HepG2 (cell line): Measurements from ENCODE around the gene ATL2. TPM values are rescaled to one million over a fixed set of nuclear protein-coding genes. Genes with fewer than 3 reads are reported as not detected.

ENCODE experiments used
- FOXO1 ChIP-seq: sonication (generic); formaldehyde crosslinking; IDR thresholded peaks from 2 replicates; pipeline ENCODE4 v1.4.0; 2020; ENCODE audit warnings: missing genetic modification reagents
- GATAD2A ChIP-seq: IDR thresholded peaks from 2 replicates; pipeline ENCODE4 v1.6.1; 2016
- GTF2F1 ChIP-seq: fragments of 150-350 bp; IDR thresholded peaks from 2 replicates; pipeline ENCODE4 v1.6.1; 2014; ENCODE audit warnings: low read length
- HNRNPLL ChIP-seq: fragments of 200-400 bp; formaldehyde crosslinking; IDR thresholded peaks from 2 replicates; pipeline ENCODE4 v1.6.1; 2017; ENCODE audit warnings: mild to moderate bottlenecking, low read depth, low read length; ENCODE audit not compliant: poor library complexity, severe bottlenecking
- HNRNPUL1 ChIP-seq: fragments of 200-400 bp; formaldehyde crosslinking; IDR thresholded peaks from 2 replicates; pipeline ENCODE4 v1.6.1; 2017; ENCODE audit warnings: low read depth, mild to moderate bottlenecking, low read length, moderate library complexity
- KMT2A ChIP-seq: sonication (generic); formaldehyde crosslinking; IDR thresholded peaks from 2 replicates; pipeline ENCODE4 v1.4.0; 2020; ENCODE audit warnings: missing genetic modification reagents
- MBNL3 ChIP-seq: fragments of 250-450 bp; sonication (Bioruptor Pico); conservative IDR thresholded peaks from 2 replicates; pipeline ENCODE4 v1.8.0; 2022; ENCODE audit warnings: mild to moderate bottlenecking, inconsistent platforms
- NR1H2 ChIP-seq: sonication (generic); formaldehyde crosslinking; IDR thresholded peaks from 2 replicates; pipeline ENCODE4 v1.8.1; 2022; ENCODE audit warnings: low read depth, missing genetic modification reagents, borderline replicate concordance
- SALL1 ChIP-seq: sonication (generic); formaldehyde crosslinking; IDR thresholded peaks from 2 replicates; pipeline ENCODE4 v1.8.0; 2022; ENCODE audit warnings: mild to moderate bottlenecking, missing genetic modification reagents
- SNRNP70 ChIP-seq: fragments of 200-400 bp; formaldehyde crosslinking; IDR thresholded peaks from 2 replicates; pipeline ENCODE4 v1.6.1; 2017; ENCODE audit warnings: mild to moderate bottlenecking, low read depth, low read length, moderate library complexity
- SOX6 ChIP-seq, 2 experiments: fragments of 450-650 bp in 1 of 2; sonication (generic) in 1 of 2; formaldehyde crosslinking in 1 of 2; IDR thresholded peaks; 2 replicates each; pipeline versions ENCODE4 v1.4.0 to v1.6.1; 2017 to 2020; ENCODE audit warnings: antibody characterized with exemption in 1 of 2, mild to moderate bottlenecking in 1 of 2, missing genetic modification reagents in 1 of 2
- TBX3 ChIP-seq: fragments of 450-650 bp; IDR thresholded peaks from 2 replicates; pipeline ENCODE4 v1.6.1; 2017; ENCODE audit warnings: antibody characterized with exemption, mild to moderate bottlenecking, inconsistent platforms, borderline replicate concordance
- ZBTB1 ChIP-seq: sonication (generic); formaldehyde crosslinking; IDR thresholded peaks from 2 replicates; pipeline ENCODE4 v1.4.0; 2020; ENCODE audit warnings: missing genetic modification reagents, borderline replicate concordance
- ZNF256 ChIP-seq: sonication (generic); formaldehyde crosslinking; conservative IDR thresholded peaks from 2 replicates; pipeline ENCODE4 v1.4.0; 2020; ENCODE audit warnings: missing genetic modification reagents
- ZNF317 ChIP-seq: sonication (generic); formaldehyde crosslinking; IDR thresholded peaks from 2 replicates; pipeline ENCODE4 v1.5.0; 2020; ENCODE audit warnings: mild to moderate bottlenecking, missing genetic modification reagents
- ZNF501 ChIP-seq: sonication (generic); formaldehyde crosslinking; IDR thresholded peaks from 2 replicates; pipeline ENCODE4 v1.5.1; 2020; ENCODE audit warnings: mild to moderate bottlenecking, moderate library complexity, missing genetic modification reagents
- ZNF570 ChIP-seq: sonication (generic); formaldehyde crosslinking; IDR thresholded peaks from 2 replicates; pipeline ENCODE4 v1.4.0; 2020; ENCODE audit warnings: mild to moderate bottlenecking, missing genetic modification reagents, borderline replicate concordance
- ZNF780A ChIP-seq: sonication (generic); formaldehyde crosslinking; IDR thresholded peaks from 2 replicates; pipeline ENCODE4 v1.8.0; 2022; ENCODE audit warnings: mild to moderate bottlenecking, missing genetic modification reagents, moderate library complexity
- ZSCAN20 ChIP-seq: sonication (generic); formaldehyde crosslinking; IDR thresholded peaks from 2 replicates; pipeline ENCODE4 v1.4.0; 2020; ENCODE audit warnings: missing genetic modification reagents, mild to moderate bottlenecking, borderline replicate concordance
- polyA plus RNA-seq, 8 experiments: library from polyadenylated mRNA; depleted of rRNA in 3 of 8; stranded (reverse) in 7 of 8; unstranded in 1 of 8; fragments of >200 nt; fragmentation: Illumina TruSeq in 4 of 8; extraction: Trizol in 4 of 8; gene quantifications; 2 replicates each; pipeline versions ENCODE4 v1.2.1 to v1.2.3, GENCODE V29; 2011 to 2016; ENCODE audit warnings: low read depth in 4 of 8, missing spikeins in 1 of 8, mixed read lengths in 1 of 8; ENCODE audit not compliant: insufficient read depth in 1 of 8
- total RNA-seq, 5 experiments: library from RNA; depleted of rRNA; stranded (reverse); fragments of >200 nt; fragmentation: Illumina TruSeq; extraction: Trizol; gene quantifications; 2 replicates each; pipeline ENCODE4 v1.2.3, GENCODE V29; 2016; ENCODE audit warnings: low read depth in 1 of 5
- TF ChIP-seq, protein P1 (sequence below): sonication (generic); formaldehyde crosslinking; IDR thresholded peaks from 2 replicates; pipeline ENCODE4 v1.4.0; 2020; ENCODE audit warnings: missing genetic modification reagents; ENCODE audit errors: not compliant biosample characterization
- TF ChIP-seq, protein P2 (sequence below): IDR thresholded peaks from 2 replicates; pipeline ENCODE4 v1.6.1; 2016; ENCODE audit warnings: low read depth, borderline replicate concordance
- TF ChIP-seq, protein P3 (sequence below): sonication (generic); formaldehyde crosslinking; IDR thresholded peaks from 2 replicates; pipeline ENCODE4 v1.8.1; 2023; ENCODE audit warnings: mild to moderate bottlenecking, moderate library complexity, missing genetic modification reagents
- TF ChIP-seq, protein P4 (sequence below): sonication (generic); formaldehyde crosslinking; IDR thresholded peaks from 2 replicates; pipeline ENCODE4 v1.5.1; 2020; ENCODE audit warnings: missing genetic modification reagents, mild to moderate bottlenecking, borderline replicate concordance
- TF ChIP-seq, protein P5 (sequence below): sonication (generic); formaldehyde crosslinking; IDR thresholded peaks from 2 replicates; pipeline ENCODE4 v1.5.0; 2020; ENCODE audit warnings: mild to moderate bottlenecking, missing genetic modification reagents, moderate library complexity

ATL2 gene
- total and polyA plus RNA-seq, 2 of the 13 experiments (the other 11 are each of a cell fraction or from before 2014, with no cell fraction given): 56.5 to 119 TPM

DNA sequence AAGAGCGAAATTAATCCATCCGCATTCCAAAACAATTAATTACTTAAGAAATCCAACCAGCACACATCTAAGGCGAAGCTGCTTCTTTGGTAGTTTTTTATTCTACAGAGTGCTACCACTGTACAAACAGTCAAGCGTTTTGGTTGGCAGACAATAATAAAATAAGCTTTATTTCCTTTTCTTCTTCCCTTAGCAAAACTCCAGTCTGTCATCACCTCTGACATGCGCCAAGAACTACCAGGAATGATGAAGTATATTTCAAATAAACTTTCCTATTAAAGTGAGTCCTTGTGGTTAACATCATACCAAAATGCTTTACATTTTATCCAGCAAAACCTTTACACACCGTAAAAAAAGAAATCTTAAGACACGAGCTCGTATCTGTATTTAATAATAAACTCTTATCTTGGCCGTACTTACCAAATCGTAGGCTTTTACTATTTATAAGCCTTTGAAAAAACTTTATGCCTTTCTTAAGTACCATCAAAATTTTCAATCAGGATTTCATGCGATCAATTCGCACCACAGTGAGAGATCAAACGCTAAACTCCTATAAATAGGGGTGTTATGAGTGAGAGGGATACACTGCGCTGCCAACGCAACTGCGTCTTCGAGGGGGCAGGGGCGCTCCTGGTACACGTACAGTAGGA lies 1.3 kb downstream of the ATL2 start (continued):
- TF ChIP-seq, protein P1, sequence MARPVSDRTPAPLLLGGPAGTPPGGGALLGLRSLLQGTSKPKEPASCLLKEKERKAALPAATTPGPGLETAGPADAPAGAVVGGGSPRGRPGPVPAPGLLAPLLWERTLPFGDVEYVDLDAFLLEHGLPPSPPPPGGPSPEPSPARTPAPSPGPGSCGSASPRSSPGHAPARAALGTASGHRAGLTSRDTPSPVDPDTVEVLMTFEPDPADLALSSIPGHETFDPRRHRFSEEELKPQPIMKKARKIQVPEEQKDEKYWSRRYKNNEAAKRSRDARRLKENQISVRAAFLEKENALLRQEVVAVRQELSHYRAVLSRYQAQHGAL (CRISPR knock-in tag): no peak
- TF ChIP-seq SALL1 (CRISPR knock-in tag) (no peak), FOXO1 (CRISPR knock-in tag) (no peak), TBX3 (0 out of 2 replicates have a peak, but pooled peaks have one; percentile 21), ZNF570 (CRISPR knock-in tag) (no peak), GATAD2A (CRISPR knock-in tag) (peak; percentile 61), HNRNPLL (peak; percentile 97), ZNF317 (CRISPR knock-in tag) (peak; percentile 47; the same call in 1 of the 2 replicates), SOX6 (IDR thresholded peaks at IDR 0.05) (no peak), SOX6 (CRISPR knock-in tag; IDR thresholded peaks at IDR 0.05) (peak; percentile 32; the same call in 1 of the 2 replicates), SNRNP70 (no peak), KMT2A (CRISPR knock-in tag) (no peak), NR1H2 (no peak), ZBTB1 (CRISPR knock-in tag) (no peak), MBNL3 (CRISPR knock-in tag) (no peak), GTF2F1 (no peak), ZNF780A (CRISPR knock-in tag) (peak; percentile 74; the same call in 1 of the 2 replicates), ZNF256 (CRISPR knock-in tag) (no peak), ZSCAN20 (CRISPR knock-in tag) (no peak), ZNF501 (CRISPR knock-in tag) (0 out of 2 replicates have a peak, but pooled peaks have one; percentile 45), HNRNPUL1 (no peak)
- TF ChIP-seq, protein P2, sequence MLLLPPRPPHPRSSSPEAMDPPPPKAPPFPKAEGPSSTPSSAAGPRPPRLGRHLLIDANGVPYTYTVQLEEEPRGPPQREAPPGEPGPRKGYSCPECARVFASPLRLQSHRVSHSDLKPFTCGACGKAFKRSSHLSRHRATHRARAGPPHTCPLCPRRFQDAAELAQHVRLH: no peak
- TF ChIP-seq, protein P3, sequence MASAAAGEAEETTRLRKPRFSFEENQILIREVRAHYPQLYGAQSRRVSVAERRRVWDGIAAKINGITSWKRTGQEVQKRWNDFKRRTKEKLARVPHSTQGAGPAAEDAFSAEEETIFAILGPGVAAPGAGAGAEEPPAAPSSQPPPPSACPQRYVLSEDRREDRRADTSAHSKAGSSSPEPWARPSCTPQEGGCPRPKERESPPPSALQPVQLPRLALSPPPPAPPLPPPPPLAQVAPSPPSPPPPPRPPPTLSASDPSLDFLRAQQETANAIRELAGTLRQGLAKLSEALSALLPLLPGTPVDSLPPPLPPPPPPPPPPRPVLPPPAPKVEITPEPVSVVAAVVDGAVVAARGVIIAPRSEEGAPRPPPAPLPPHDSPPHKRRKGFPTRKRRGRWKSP: peak; percentile 67; the same call in 1 of the 2 replicates
- TF ChIP-seq, protein P4, sequence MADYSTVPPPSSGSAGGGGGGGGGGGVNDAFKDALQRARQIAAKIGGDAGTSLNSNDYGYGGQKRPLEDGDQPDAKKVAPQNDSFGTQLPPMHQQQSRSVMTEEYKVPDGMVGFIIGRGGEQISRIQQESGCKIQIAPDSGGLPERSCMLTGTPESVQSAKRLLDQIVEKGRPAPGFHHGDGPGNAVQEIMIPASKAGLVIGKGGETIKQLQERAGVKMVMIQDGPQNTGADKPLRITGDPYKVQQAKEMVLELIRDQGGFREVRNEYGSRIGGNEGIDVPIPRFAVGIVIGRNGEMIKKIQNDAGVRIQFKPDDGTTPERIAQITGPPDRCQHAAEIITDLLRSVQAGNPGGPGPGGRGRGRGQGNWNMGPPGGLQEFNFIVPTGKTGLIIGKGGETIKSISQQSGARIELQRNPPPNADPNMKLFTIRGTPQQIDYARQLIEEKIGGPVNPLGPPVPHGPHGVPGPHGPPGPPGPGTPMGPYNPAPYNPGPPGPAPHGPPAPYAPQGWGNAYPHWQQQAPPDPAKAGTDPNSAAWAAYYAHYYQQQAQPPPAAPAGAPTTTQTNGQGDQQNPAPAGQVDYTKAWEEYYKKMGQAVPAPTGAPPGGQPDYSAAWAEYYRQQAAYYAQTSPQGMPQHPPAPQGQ (CRISPR knock-in tag): 0 out of 2 replicates have a peak, but pooled peaks have one; percentile 10
- TF ChIP-seq, protein P5, sequence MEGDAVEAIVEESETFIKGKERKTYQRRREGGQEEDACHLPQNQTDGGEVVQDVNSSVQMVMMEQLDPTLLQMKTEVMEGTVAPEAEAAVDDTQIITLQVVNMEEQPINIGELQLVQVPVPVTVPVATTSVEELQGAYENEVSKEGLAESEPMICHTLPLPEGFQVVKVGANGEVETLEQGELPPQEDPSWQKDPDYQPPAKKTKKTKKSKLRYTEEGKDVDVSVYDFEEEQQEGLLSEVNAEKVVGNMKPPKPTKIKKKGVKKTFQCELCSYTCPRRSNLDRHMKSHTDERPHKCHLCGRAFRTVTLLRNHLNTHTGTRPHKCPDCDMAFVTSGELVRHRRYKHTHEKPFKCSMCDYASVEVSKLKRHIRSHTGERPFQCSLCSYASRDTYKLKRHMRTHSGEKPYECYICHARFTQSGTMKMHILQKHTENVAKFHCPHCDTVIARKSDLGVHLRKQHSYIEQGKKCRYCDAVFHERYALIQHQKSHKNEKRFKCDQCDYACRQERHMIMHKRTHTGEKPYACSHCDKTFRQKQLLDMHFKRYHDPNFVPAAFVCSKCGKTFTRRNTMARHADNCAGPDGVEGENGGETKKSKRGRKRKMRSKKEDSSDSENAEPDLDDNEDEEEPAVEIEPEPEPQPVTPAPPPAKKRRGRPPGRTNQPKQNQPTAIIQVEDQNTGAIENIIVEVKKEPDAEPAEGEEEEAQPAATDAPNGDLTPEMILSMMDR (CRISPR knock-in tag): peak; percentile 41
